SK-N-SH (cell line): Measurements from ENCODE around the gene VMP1. TPM values are rescaled to one million over a fixed set of nuclear protein-coding genes. Genes with fewer than 3 reads are reported as not detected.

Experiments used
- CTCF ChIA-PET: fragments of 300-600, 350-600 bp; formaldehyde crosslinking; extraction: SDS; loops from one replicate; lab custom pipeline; 2021; lab: Yijun Ruan, JAX
- POLR2A ChIA-PET: fragments of 350-600 bp; sonication (Branson Sonifier 250); formaldehyde crosslinking; extraction: SDS; loops from one replicate; lab custom pipeline; 2020; ENCODE audit warnings: antibody characterized with exemption, inconsistent platforms; lab: Yijun Ruan, JAX
- DNase-seq: peaks from one replicate; pipeline ENCODE4 v3.0.0; 2012
- H2AFZ ChIP-seq: fragments of 200-600 bp; sonication (generic); 2 replicates; pipeline ENCODE4 v1.8.1; 2016; ENCODE audit warnings: antibody characterized with exemption, mild to moderate bottlenecking, low read depth
- H3F3A ChIP-seq: fragments of 200-600 bp; sonication (generic); replicated peaks from 2 replicates; pipeline ENCODE3; 2016; ENCODE audit warnings: antibody characterized with exemption, mild to moderate bottlenecking; ENCODE audit not compliant: insufficient read depth
- H3K27ac ChIP-seq, 2 experiments: fragments of 200-500 bp in 1 of 2; fragments of 200-600 bp in 1 of 2; sonication (Bioruptor generic) in 1 of 2; sonication (generic), shearing (Covaris generic) in 1 of 2; 2 replicates each; pipeline versions ENCODE4 v1.5.1 to v1.6.1; 2014 to 2016; ENCODE audit warnings: low read depth in 2 of 2, inconsistent platforms in 1 of 2, low read length in 1 of 2, mild to moderate bottlenecking in 1 of 2, mixed read lengths in 1 of 2
- H3K27me3 ChIP-seq: fragments of 200-600 bp; sonication (generic), shearing (Covaris generic); 2 replicates; pipeline ENCODE4 v1.6.1; 2016; ENCODE audit warnings: mixed run types; ENCODE audit not compliant: insufficient read depth
- H3K36me3 ChIP-seq, 2 experiments: fragments of 200-500 bp in 1 of 2; fragments of 200-600 bp in 1 of 2; sonication (Bioruptor generic) in 1 of 2; sonication (generic) in 1 of 2; replicated peaks in 1 of 2; 2 replicates each; pipeline versions ENCODE3 to v1.5.1; 2014 to 2016; ENCODE audit warnings: low read length in 1 of 2, mild to moderate bottlenecking in 1 of 2; ENCODE audit not compliant: insufficient read depth in 2 of 2, control insufficient read depth in 1 of 2
- H3K4me1 ChIP-seq, 2 experiments: fragments of 200-500 bp in 1 of 2; fragments of 200-600 bp in 1 of 2; sonication (Bioruptor generic) in 1 of 2; sonication (generic), shearing (Covaris generic) in 1 of 2; 2 replicates each; pipeline versions ENCODE4 v1.5.1 to v1.6.1; 2014 to 2016; ENCODE audit warnings: low read depth in 1 of 2, low read length in 1 of 2, mixed run types in 1 of 2; ENCODE audit not compliant: insufficient read depth in 2 of 2, control insufficient read depth in 1 of 2
- H3K4me2 ChIP-seq: fragments of 200-600 bp; sonication (generic), shearing (Covaris generic); 2 replicates; pipeline ENCODE4 v1.6.1; 2017; ENCODE audit warnings: mixed run types
- H3K4me3 ChIP-seq, 2 experiments: fragments of 200-500 bp in 1 of 2; fragments of 200-600 bp in 1 of 2; sonication (Bioruptor generic) in 1 of 2; sonication (generic), shearing (Covaris generic) in 1 of 2; 2 replicates each; pipeline versions ENCODE4 v1.5.1 to v1.8.1; 2014 to 2016; ENCODE audit warnings: low read depth in 2 of 2, inconsistent platforms in 1 of 2, low read length in 1 of 2, mild to moderate bottlenecking in 1 of 2, mixed read lengths in 1 of 2, moderate library complexity in 1 of 2
- H3K79me2 ChIP-seq: fragments of 200-600 bp; sonication (generic); 2 replicates; pipeline ENCODE4 v1.8.1; 2017; ENCODE audit warnings: mild to moderate bottlenecking; ENCODE audit not compliant: insufficient read depth
- H3K9ac ChIP-seq: fragments of 200-600 bp; sonication (generic); 2 replicates; pipeline ENCODE4 v1.6.1; 2017; ENCODE audit warnings: mixed run types
- H3K9me2 ChIP-seq: fragments of 200-600 bp; sonication (generic); 2 replicates; pipeline ENCODE4 v1.6.1; 2017; ENCODE audit warnings: mixed run types
- H3K9me3 ChIP-seq: fragments of 200-600 bp; sonication (generic); 2 replicates; pipeline ENCODE4 v1.6.1; 2017; ENCODE audit warnings: mixed run types, mild to moderate bottlenecking, moderate library complexity
- H4K20me1 ChIP-seq: fragments of 200-600 bp; sonication (generic); 2 replicates; pipeline ENCODE4 v1.6.1; 2017; ENCODE audit warnings: mild to moderate bottlenecking, mixed run types; ENCODE audit not compliant: insufficient read depth
- CHD2 ChIP-seq: fragments of 150-350 bp; IDR thresholded peaks from 2 replicates; pipeline ENCODE4 v1.6.1; 2018; ENCODE audit warnings: low read length; ENCODE audit not compliant: partially characterized antibody
- ELF1 ChIP-seq: IDR thresholded peaks from 2 replicates; pipeline ENCODE4 v1.4.0; 2012
- EP300 ChIP-seq, 2 experiments: IDR thresholded peaks; 2 replicates each; pipeline versions ENCODE4 v1.4.0 to v1.6.1; 2012; ENCODE audit warnings: borderline replicate concordance in 1 of 2, low read depth in 1 of 2, low read length in 1 of 2
- EZH2phosphoT487 ChIP-seq: fragments of 200-600 bp; sonication (generic); IDR thresholded peaks from 2 replicates; pipeline ENCODE4 v1.6.1; 2017; ENCODE audit warnings: low read depth, mixed run types, mild to moderate bottlenecking, antibody characterized with exemption, moderate library complexity, borderline replicate concordance
- FOSL2 ChIP-seq: IDR thresholded peaks from 2 replicates; pipeline ENCODE4 v1.4.0; 2012; ENCODE audit warnings: low read depth, mild to moderate bottlenecking, moderate library complexity, borderline replicate concordance
- FOXM1 ChIP-seq: IDR thresholded peaks from 2 replicates; pipeline ENCODE4 v1.4.0; 2012; ENCODE audit warnings: low read depth, mild to moderate bottlenecking
- GATA2 ChIP-seq: sonication (generic); formaldehyde crosslinking; IDR thresholded peaks from 2 replicates; pipeline ENCODE4 v1.5.0; 2020; ENCODE audit warnings: mild to moderate bottlenecking, missing genetic modification reagents
- MXI1 ChIP-seq: IDR thresholded peaks from 2 replicates; pipeline ENCODE4 v1.6.1; 2012; ENCODE audit warnings: mild to moderate bottlenecking, low read depth, low read length, improper control_type of control experiment
- NFIC ChIP-seq: IDR thresholded peaks from 2 replicates; pipeline ENCODE4 v1.4.0; 2012; ENCODE audit warnings: borderline replicate concordance
- NRF1 ChIP-seq: IDR thresholded peaks from 2 replicates; pipeline ENCODE4 v1.6.1; 2012; ENCODE audit warnings: low read depth, mild to moderate bottlenecking, low read length
- RFX5 ChIP-seq: IDR thresholded peaks from 2 replicates; pipeline ENCODE4 v1.6.1; 2012; ENCODE audit warnings: mild to moderate bottlenecking, improper control_type of control experiment, low read length
- SIN3A ChIP-seq: IDR thresholded peaks from 2 replicates; pipeline ENCODE4 v1.6.1; 2012; ENCODE audit warnings: low read depth, mild to moderate bottlenecking, low read length, moderate library complexity, borderline replicate concordance
- SMC3 ChIP-seq: IDR thresholded peaks from 2 replicates; pipeline ENCODE4 v1.6.1; 2012; ENCODE audit warnings: low read depth, low read length, improper control_type of control experiment
- TCF12 ChIP-seq: IDR thresholded peaks from 2 replicates; pipeline ENCODE4 v1.4.0; 2012
- WGBS: methylation state at CpG from one replicate; pipeline ENCODE4 v1.1.6; 2017; ENCODE audit warnings: low lambda C conversion rate; 5-methylcytosine and 5-hydroxymethylcytosine counted together
- polyA plus RNA-seq, 3 experiments: library from polyadenylated mRNA; depleted of rRNA; stranded (reverse); fragments of >200 nt; gene quantifications; 2 replicates each; pipeline ENCODE4 v1.2.3, GENCODE V29; 2012
- TF ChIP-seq, protein P1 (sequence below): IDR thresholded peaks from 2 replicates; pipeline ENCODE4 v1.4.0; 2012; ENCODE audit warnings: low read depth, borderline replicate concordance
- TF ChIP-seq, protein P2 (sequence below): IDR thresholded peaks from 2 replicates; pipeline ENCODE4; 2012
- TF ChIP-seq, protein P3 (sequence below): IDR thresholded peaks from 2 replicates; pipeline ENCODE4 v1.4.0; 2012; ENCODE audit warnings: low read depth
- TF ChIP-seq, protein P4 (sequence below): IDR thresholded peaks from 2 replicates; pipeline ENCODE4 v1.4.0; 2012; ENCODE audit warnings: low read depth, borderline replicate concordance
- TF ChIP-seq, protein P5 (sequence below): IDR thresholded peaks from 2 replicates; pipeline ENCODE4 v1.6.1; 2012; ENCODE audit warnings: mild to moderate bottlenecking, low read depth, low read length, moderate library complexity

The VMP1 gene
- polyA plus RNA-seq, 1 of the 3 experiments (the other 2 are of a cell fraction), result 169 TPM

DNA sequence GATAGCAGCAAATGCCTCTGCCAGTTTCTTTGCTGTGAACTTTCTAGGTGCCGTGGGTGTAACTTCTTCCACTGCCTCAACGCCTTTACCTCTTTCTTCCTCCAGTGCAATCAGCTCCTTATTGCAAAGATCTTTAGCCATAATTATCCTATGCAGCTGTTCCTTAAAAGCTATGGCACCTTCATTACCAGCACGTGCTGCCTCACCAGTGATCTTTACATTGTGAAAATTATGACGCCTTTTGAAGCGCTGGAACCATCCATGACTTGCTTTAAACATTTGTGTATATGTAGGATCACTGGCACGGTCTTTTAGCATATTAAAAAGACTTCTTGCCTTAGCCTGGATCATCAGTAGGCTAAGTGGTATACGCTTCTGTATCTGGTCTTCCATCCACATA, 8.2 kb upstream of the VMP1 start:
- 96% methylated on average over 7 of the region's 7 CpGs for WGBS
- Histone ChIP-seq H3K36me3 (peaks cover 80 to 83% of the 10 kb centered on the region in 2 experiments), H4K20me1 (peaks cover 87% of the 10 kb centered on the region), H3K79me2 (peaks cover 100% of the 10 kb centered on the region), H3K9me3 (no peaks in the 10 kb centered on the region), H3K27ac (no peak overlapping the region; a peak in 1 of 4 replicates), H3K4me2 (no peak overlapping the region), H3K4me1 (peaks cover 0 to 9% of the 10 kb centered on the region in 2 experiments; a peak in 2 of 4 replicates), H2AFZ (no peak overlapping the region), H3K4me3 (no peak overlapping the region), H3F3A (peaks cover 71% of the 10 kb centered on the region), H3K9me2 (no peaks in the 10 kb centered on the region), H3K27me3 (no peaks in the 10 kb centered on the region), H3K9ac (no peak overlapping the region)
- no peak for DNase-seq
- TF ChIP-seq EZH2phosphoT487, result no peak
- TF ChIP-seq RFX5, result no peak
- no peak for TF ChIP-seq MXI1
- TF ChIP-seq FOXM1, result no peak
- TF ChIP-seq ELF1, result no peak
- ChIA-PET CTCF (interaction anchor here (1.4 kb wide), 1 partner anchor 10 kb away, joined by 3 read pairs; no protein-coding TSS in a partner anchor), POLR2A (no interaction called here)

DNA sequence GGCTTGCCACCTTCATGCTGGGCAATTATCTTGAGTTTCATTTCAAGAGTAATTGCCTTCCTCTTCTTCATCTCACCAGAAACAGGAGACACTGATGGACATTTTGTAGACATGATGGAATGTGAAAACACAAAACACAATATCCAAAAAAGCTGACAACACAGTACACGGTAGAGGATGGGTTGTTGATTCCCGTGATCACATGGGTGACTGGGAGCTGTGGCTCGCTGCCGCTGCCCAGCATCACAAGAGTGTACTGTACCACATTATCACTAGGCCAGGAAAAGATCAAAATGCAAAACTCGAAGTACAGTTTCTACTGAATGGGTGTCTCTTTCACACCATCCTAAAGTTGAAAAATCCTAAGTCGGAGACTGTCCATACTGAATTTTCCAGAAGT, 7.7 kb upstream of the VMP1 start:
- no peak overlapping the region; a peak in 1 of 4 replicates for H3K27ac ChIP-seq
- peaks cover 88% of the 10 kb centered on the region for H4K20me1 ChIP-seq
- DNase-seq, result no peak
- POLR2A ChIA-PET, result interaction anchor here (0.6 kb wide), 1 partner anchor 154 kb away, joined by 4 read pairs; no protein-coding TSS in a partner anchor
- no peak overlapping the region for H3K4me3 ChIP-seq
- peaks cover 76 to 78% of the 10 kb centered on the region in 2 experiments for H3K36me3 ChIP-seq
- H3K4me2 ChIP-seq, result no peak overlapping the region
- no peaks in the 10 kb centered on the region for H3K9me2 ChIP-seq
- CTCF ChIA-PET, result no interaction called here
- H3K79me2 ChIP-seq, result peaks cover 100% of the 10 kb centered on the region
- no peak overlapping the region for H3K9ac ChIP-seq
- no peaks in the 10 kb centered on the region for H3K9me3 ChIP-seq
- no peak overlapping the region for H2AFZ ChIP-seq
- H3K4me1 ChIP-seq, result peaks cover 0 to 9% of the 10 kb centered on the region in 2 experiments; a peak in 2 of 4 replicates
- no peaks in the 10 kb centered on the region for H3K27me3 ChIP-seq
- peaks cover 65% of the 10 kb centered on the region for H3F3A ChIP-seq
- WGBS, result 94% methylated on average over 6 of the region's 6 CpGs
- TF ChIP-seq, protein P1, sequence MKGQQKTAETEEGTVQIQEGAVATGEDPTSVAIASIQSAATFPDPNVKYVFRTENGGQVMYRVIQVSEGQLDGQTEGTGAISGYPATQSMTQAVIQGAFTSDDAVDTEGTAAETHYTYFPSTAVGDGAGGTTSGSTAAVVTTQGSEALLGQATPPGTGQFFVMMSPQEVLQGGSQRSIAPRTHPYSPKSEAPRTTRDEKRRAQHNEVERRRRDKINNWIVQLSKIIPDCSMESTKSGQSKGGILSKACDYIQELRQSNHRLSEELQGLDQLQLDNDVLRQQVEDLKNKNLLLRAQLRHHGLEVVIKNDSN, result no peak
- TF ChIP-seq TCF12 (no peak), NRF1 (no peak), SIN3A (no peak), RFX5 (no peak), CHD2 (no peak), FOSL2 (no peak), EP300 (IDR thresholded peaks at IDR 0.05; ENCODE audit: borderline replicate concordance in 1 of 2, low read depth in 1 of 2, low read length in 1 of 2) (no peak), NFIC (no peak), SMC3 (no peak), GATA2 (CRISPR knock-in tag) (no peak), FOXM1 (no peak)
- TF ChIP-seq, protein P2, sequence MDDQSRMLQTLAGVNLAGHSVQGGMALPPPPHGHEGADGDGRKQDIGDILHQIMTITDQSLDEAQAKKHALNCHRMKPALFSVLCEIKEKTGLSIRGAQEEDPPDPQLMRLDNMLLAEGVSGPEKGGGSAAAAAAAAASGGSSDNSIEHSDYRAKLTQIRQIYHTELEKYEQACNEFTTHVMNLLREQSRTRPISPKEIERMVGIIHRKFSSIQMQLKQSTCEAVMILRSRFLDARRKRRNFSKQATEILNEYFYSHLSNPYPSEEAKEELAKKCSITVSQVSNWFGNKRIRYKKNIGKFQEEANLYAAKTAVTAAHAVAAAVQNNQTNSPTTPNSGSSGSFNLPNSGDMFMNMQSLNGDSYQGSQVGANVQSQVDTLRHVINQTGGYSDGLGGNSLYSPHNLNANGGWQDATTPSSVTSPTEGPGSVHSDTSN, result no peak
- TF ChIP-seq, protein P3, sequence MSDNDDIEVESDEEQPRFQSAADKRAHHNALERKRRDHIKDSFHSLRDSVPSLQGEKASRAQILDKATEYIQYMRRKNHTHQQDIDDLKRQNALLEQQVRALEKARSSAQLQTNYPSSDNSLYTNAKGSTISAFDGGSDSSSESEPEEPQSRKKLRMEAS, result no peak
- TF ChIP-seq, protein P4, sequence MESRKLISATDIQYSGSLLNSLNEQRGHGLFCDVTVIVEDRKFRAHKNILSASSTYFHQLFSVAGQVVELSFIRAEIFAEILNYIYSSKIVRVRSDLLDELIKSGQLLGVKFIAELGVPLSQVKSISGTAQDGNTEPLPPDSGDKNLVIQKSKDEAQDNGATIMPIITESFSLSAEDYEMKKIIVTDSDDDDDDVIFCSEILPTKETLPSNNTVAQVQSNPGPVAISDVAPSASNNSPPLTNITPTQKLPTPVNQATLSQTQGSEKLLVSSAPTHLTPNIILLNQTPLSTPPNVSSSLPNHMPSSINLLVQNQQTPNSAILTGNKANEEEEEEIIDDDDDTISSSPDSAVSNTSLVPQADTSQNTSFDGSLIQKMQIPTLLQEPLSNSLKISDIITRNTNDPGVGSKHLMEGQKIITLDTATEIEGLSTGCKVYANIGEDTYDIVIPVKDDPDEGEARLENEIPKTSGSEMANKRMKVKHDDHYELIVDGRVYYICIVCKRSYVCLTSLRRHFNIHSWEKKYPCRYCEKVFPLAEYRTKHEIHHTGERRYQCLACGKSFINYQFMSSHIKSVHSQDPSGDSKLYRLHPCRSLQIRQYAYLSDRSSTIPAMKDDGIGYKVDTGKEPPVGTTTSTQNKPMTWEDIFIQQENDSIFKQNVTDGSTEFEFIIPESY, result no peak
- TF ChIP-seq, protein P5, sequence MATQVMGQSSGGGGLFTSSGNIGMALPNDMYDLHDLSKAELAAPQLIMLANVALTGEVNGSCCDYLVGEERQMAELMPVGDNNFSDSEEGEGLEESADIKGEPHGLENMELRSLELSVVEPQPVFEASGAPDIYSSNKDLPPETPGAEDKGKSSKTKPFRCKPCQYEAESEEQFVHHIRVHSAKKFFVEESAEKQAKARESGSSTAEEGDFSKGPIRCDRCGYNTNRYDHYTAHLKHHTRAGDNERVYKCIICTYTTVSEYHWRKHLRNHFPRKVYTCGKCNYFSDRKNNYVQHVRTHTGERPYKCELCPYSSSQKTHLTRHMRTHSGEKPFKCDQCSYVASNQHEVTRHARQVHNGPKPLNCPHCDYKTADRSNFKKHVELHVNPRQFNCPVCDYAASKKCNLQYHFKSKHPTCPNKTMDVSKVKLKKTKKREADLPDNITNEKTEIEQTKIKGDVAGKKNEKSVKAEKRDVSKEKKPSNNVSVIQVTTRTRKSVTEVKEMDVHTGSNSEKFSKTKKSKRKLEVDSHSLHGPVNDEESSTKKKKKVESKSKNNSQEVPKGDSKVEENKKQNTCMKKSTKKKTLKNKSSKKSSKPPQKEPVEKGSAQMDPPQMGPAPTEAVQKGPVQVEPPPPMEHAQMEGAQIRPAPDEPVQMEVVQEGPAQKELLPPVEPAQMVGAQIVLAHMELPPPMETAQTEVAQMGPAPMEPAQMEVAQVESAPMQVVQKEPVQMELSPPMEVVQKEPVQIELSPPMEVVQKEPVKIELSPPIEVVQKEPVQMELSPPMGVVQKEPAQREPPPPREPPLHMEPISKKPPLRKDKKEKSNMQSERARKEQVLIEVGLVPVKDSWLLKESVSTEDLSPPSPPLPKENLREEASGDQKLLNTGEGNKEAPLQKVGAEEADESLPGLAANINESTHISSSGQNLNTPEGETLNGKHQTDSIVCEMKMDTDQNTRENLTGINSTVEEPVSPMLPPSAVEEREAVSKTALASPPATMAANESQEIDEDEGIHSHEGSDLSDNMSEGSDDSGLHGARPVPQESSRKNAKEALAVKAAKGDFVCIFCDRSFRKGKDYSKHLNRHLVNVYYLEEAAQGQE, result no peak
